ENCODE data around the gene CWC27. TPM values are rescaled to one million over a fixed set of nuclear protein-coding genes. Genes with fewer than 3 reads are reported as not detected.

Gene CWC27
- total RNA-seq, 2 donors from 2014 or later: 10.9 to 14.0 TPM

- TF ChIP-seq CTCF (IDR thresholded peaks at IDR 0.05): no peak
- TF ChIP-seq POLR2A (IDR thresholded peaks at IDR 0.05): no peak
- no peak for ATAC-seq
- no peak for DNase-seq
- no peak overlapping the region for H3K27ac ChIP-seq
- H3K4me1 ChIP-seq: no peaks in the 10 kb centered on the region
- H3K9me3 ChIP-seq: no peaks in the 10 kb centered on the region
- intact Hi-C loops (cut with DNase I): no loop called here
- no peaks in the 10 kb centered on the region for H3K27me3 ChIP-seq
- H3K36me3 ChIP-seq (replicated peaks in 1 of 2; ENCODE audit: insufficient read depth in 1 of 2, low read depth in 2 of 2): no peaks in the 10 kb centered on the region
- H3K4me3 ChIP-seq: no peak overlapping the region
These were observed 67.5 kb downstream of the CWC27 start for GRCh38 chr5:64836190-64836755.

GRCh38 chr5:64836786-64837185 is 68.1 kb downstream of the CWC27 start:
- H3K9me3 ChIP-seq: no peaks in the 10 kb centered on the region
- H3K27ac ChIP-seq: no peak overlapping the region
- ATAC-seq (no peak), DNase-seq (no peak)
- intact Hi-C loops (cut with DNase I): no loop called here
- TF ChIP-seq CTCF (IDR thresholded peaks at IDR 0.05) (no peak), POLR2A (IDR thresholded peaks at IDR 0.05) (no peak)
- H3K27me3 ChIP-seq: no peaks in the 10 kb centered on the region
- no peaks in the 10 kb centered on the region for H3K36me3 ChIP-seq (replicated peaks in 1 of 2; ENCODE audit: insufficient read depth in 1 of 2, low read depth in 2 of 2)
- no peaks in the 10 kb centered on the region for H3K4me1 ChIP-seq
- H3K4me3 ChIP-seq: no peak overlapping the region
- 93 to 96% methylated on average over 4 of the region's 4 CpGs for WGBS, 2 donors

- intact Hi-C loops (cut with DNase I): no loop called here
- Histone ChIP-seq H3K27ac (no peak overlapping the region), H3K36me3 (replicated peaks in 1 of 2; ENCODE audit: insufficient read depth in 1 of 2, low read depth in 2 of 2) (no peaks in the 10 kb centered on the region), H3K4me1 (no peaks in the 10 kb centered on the region), H3K27me3 (no peaks in the 10 kb centered on the region), H3K4me3 (no peak overlapping the region), H3K9me3 (no peaks in the 10 kb centered on the region)
- no peak for ATAC-seq
- 88 to 94% methylated on average over 1 of the region's 1 CpG for WGBS, 2 donors
- no peak for TF ChIP-seq CTCF (IDR thresholded peaks at IDR 0.05)
- TF ChIP-seq POLR2A (IDR thresholded peaks at IDR 0.05): no peak
- DNase-seq: no peak
These were observed 69.6 kb downstream of the CWC27 start for GRCh38 chr5:64838376-64838775.

GRCh38 chr5:64838803-64839202 is 70.1 kb downstream of the CWC27 start:
- Histone ChIP-seq H3K4me3 (no peak overlapping the region), H3K27me3 (no peaks in the 10 kb centered on the region), H3K27ac (no peak overlapping the region), H3K4me1 (no peaks in the 10 kb centered on the region), H3K9me3 (no peaks in the 10 kb centered on the region), H3K36me3 (replicated peaks in 1 of 2; ENCODE audit: insufficient read depth in 1 of 2, low read depth in 2 of 2) (no peaks in the 10 kb centered on the region)
- TF ChIP-seq CTCF (IDR thresholded peaks at IDR 0.05) (no peak), POLR2A (IDR thresholded peaks at IDR 0.05) (no peak)
- DNase-seq: no peak
- intact Hi-C loops (cut with DNase I): no loop called here
- ATAC-seq: no peak

GRCh38 chr5:64839936-64840335 is 71.2 kb downstream of the CWC27 start:
- WGBS, 2 donors: 89% methylated on average over 1 of the region's 1 CpG
- DNase-seq: no peak
- no peak overlapping the region for H3K4me3 ChIP-seq
- TF ChIP-seq CTCF (IDR thresholded peaks at IDR 0.05): no peak
- TF ChIP-seq POLR2A (IDR thresholded peaks at IDR 0.05): no peak
- H3K27me3 ChIP-seq: no peaks in the 10 kb centered on the region
- no peak for ATAC-seq
- H3K27ac ChIP-seq: no peak overlapping the region
- H3K36me3 ChIP-seq (replicated peaks in 1 of 2; ENCODE audit: insufficient read depth in 1 of 2, low read depth in 2 of 2): no peaks in the 10 kb centered on the region
- H3K4me1 ChIP-seq: no peaks in the 10 kb centered on the region
- intact Hi-C loops (cut with DNase I): no loop called here
- H3K9me3 ChIP-seq: peaks cover 0 to 3% (median 0%) of the 10 kb centered on the region in 3 donors

All from body of pancreas (tissue), 4 donors.